WTC11 (cell line): ENCODE data around the gene ZBP1. TPM values are rescaled to one million over a fixed set of nuclear protein-coding genes. Genes with fewer than 3 reads are reported as not detected.

Experiments
- ATAC-seq: fragments of 200-7000 bp; cut with Tn5 transposase; 2 replicates; pipeline ENCODE4 v1.10.0; 2021; ENCODE audit warnings: mild to moderate bottlenecking, moderate library complexity
- CTCF ChIA-PET: fragments of 300-600 bp; sonication (Branson Sonifier 250); formaldehyde crosslinking; loops from one replicate; lab custom pipeline; 2021; ENCODE audit warnings: antibody characterized with exemption; lab: Charles Lee
- POLR2A ChIA-PET: fragments of 350-600 bp; sonication (Branson Sonifier 250); formaldehyde crosslinking; loops from one replicate; lab custom pipeline; 2021; ENCODE audit warnings: antibody characterized with exemption; lab: Charles Lee
- DNase-seq: peaks from one replicate; pipeline ENCODE4 v3.0.0; 2021; ENCODE audit warnings: low spot score
- H3K27ac Mint-ChIP-seq: 2 replicates; pipeline ENCODE4 v1.8.0; 2021; ENCODE audit warnings: mixed read lengths
- H3K27me3 Mint-ChIP-seq: 2 replicates; pipeline ENCODE4 v1.8.0; 2021; ENCODE audit warnings: low read depth, mild to moderate bottlenecking, moderate library complexity, mixed read lengths
- H3K36me3 Mint-ChIP-seq: 2 replicates; pipeline ENCODE4 v1.8.0; 2021; ENCODE audit warnings: mixed read lengths
- H3K4me1 Mint-ChIP-seq: 2 replicates; pipeline ENCODE4 v1.8.0; 2022; ENCODE audit warnings: mixed read lengths
- H3K4me3 Mint-ChIP-seq: 2 replicates; pipeline ENCODE4 v1.8.0; 2021; ENCODE audit warnings: mild to moderate bottlenecking, moderate library complexity, mixed read lengths
- H3K9me3 Mint-ChIP-seq: 2 replicates; pipeline ENCODE4 v1.8.0; 2021; ENCODE audit warnings: mixed read lengths
- AR ChIP-seq: fragments of 250-450 bp; sonication (Bioruptor Pico); IDR thresholded peaks from 2 replicates; pipeline ENCODE4 v1.9.0; 2021; ENCODE audit warnings: mild to moderate bottlenecking
- CREM ChIP-seq: sonication (generic); formaldehyde crosslinking; IDR thresholded peaks from 2 replicates; pipeline ENCODE4 v1.8.1; 2022; ENCODE audit warnings: mild to moderate bottlenecking, missing genetic modification reagents, moderate library complexity
- E2F1 ChIP-seq: sonication (generic); formaldehyde crosslinking; IDR thresholded peaks from 2 replicates; pipeline ENCODE4 v1.8.0; 2022; ENCODE audit warnings: mild to moderate bottlenecking, missing genetic modification reagents
- GTF2I ChIP-seq: fragments of 250-450 bp; sonication (Bioruptor Pico); conservative IDR thresholded peaks from 2 replicates; pipeline ENCODE4 v1.4.0; 2021; ENCODE audit warnings: mild to moderate bottlenecking
- HMGA2 ChIP-seq: fragments of 250-450 bp; sonication (Bioruptor Pico); IDR thresholded peaks from 2 replicates; pipeline ENCODE4 v1.4.0; 2021; ENCODE audit warnings: mild to moderate bottlenecking, moderate library complexity
- KAT7 ChIP-seq: sonication (generic); formaldehyde crosslinking; IDR thresholded peaks from 2 replicates; pipeline ENCODE4 v1.8.1; 2023; ENCODE audit warnings: missing genetic modification reagents, mild to moderate bottlenecking, borderline replicate concordance
- MXD4 ChIP-seq: fragments of 250-450 bp; sonication (Bioruptor Pico); IDR thresholded peaks from 2 replicates; pipeline ENCODE4 v1.8.0; 2021; ENCODE audit warnings: mild to moderate bottlenecking, moderate library complexity, borderline replicate concordance
- MYBL2 ChIP-seq: sonication (generic); formaldehyde crosslinking; IDR thresholded peaks from 2 replicates; pipeline ENCODE4 v1.8.1; 2023; ENCODE audit warnings: mild to moderate bottlenecking, moderate library complexity, missing genetic modification reagents
- NFE2L1 ChIP-seq: sonication (generic); formaldehyde crosslinking; IDR thresholded peaks from 2 replicates; pipeline ENCODE4 v1.8.1; 2023; ENCODE audit warnings: missing genetic modification reagents
- NFYB ChIP-seq: sonication (generic); formaldehyde crosslinking; conservative IDR thresholded peaks from 2 replicates; pipeline ENCODE4 v1.8.0; 2022; ENCODE audit warnings: low read depth, missing genetic modification reagents
- OVOL2 ChIP-seq: fragments of 250-450 bp; sonication (Bioruptor Pico); IDR thresholded peaks from 2 replicates; pipeline ENCODE4 v1.9.0; 2021; ENCODE audit warnings: mild to moderate bottlenecking, borderline replicate concordance
- PRRX2 ChIP-seq: fragments of 250-450 bp; sonication (Bioruptor Pico); IDR thresholded peaks from 2 replicates; pipeline ENCODE4 v1.8.0; 2021; ENCODE audit warnings: mild to moderate bottlenecking
- ZNF121 ChIP-seq: sonication (generic); formaldehyde crosslinking; IDR thresholded peaks from 2 replicates; pipeline ENCODE4 v1.8.0; 2023; ENCODE audit warnings: missing genetic modification reagents
- ZNF219 ChIP-seq: sonication (generic); formaldehyde crosslinking; IDR thresholded peaks from 2 replicates; pipeline ENCODE4 v1.8.0; 2023; ENCODE audit warnings: missing genetic modification reagents, mild to moderate bottlenecking, borderline replicate concordance
- ZNF263 ChIP-seq: sonication (generic); formaldehyde crosslinking; IDR thresholded peaks from 2 replicates; pipeline ENCODE4 v1.8.1; 2022; ENCODE audit warnings: low read depth, mild to moderate bottlenecking, moderate library complexity, missing genetic modification reagents
- ZNF416 ChIP-seq: fragments of 250-450 bp; sonication (Bioruptor Pico); IDR thresholded peaks from 2 replicates; pipeline ENCODE4 v1.9.0; 2021; ENCODE audit warnings: mild to moderate bottlenecking, inconsistent platforms
- ZNF423 ChIP-seq: fragments of 250-450 bp; sonication (Bioruptor Pico); IDR thresholded peaks from 2 replicates; pipeline ENCODE4 v2.1.2; 2022; ENCODE audit warnings: mild to moderate bottlenecking, moderate library complexity
- total RNA-seq: library from RNA; stranded (reverse); gene quantifications from 3 replicates; pipeline ENCODE4 v1.2.3, GENCODE V29; 2021
- TF ChIP-seq, protein P1 (sequence below): sonication (generic); formaldehyde crosslinking; IDR thresholded peaks from 2 replicates; pipeline ENCODE4 v1.8.1; 2023; ENCODE audit warnings: mild to moderate bottlenecking, moderate library complexity, missing genetic modification reagents
- TF ChIP-seq, protein P2 (sequence below): fragments of 250-450 bp; sonication (Bioruptor Pico); IDR thresholded peaks from 2 replicates; pipeline ENCODE4 v1.9.0; 2021; ENCODE audit warnings: moderate library complexity, mild to moderate bottlenecking, inconsistent platforms, borderline replicate concordance

Gene ZBP1
- total RNA-seq, 1 experiment from 2014 or later = not detected

- no peak for TF ChIP-seq AR (CRISPR knock-in tag)
- TF ChIP-seq HMGA2 = no peak
- TF ChIP-seq ZNF416 = no peak
- TF ChIP-seq ZNF121 = no peak
- no peak for TF ChIP-seq CREM (CRISPR knock-in tag)
- TF ChIP-seq KAT7 (CRISPR knock-in tag) = no peak
- TF ChIP-seq, protein P1, sequence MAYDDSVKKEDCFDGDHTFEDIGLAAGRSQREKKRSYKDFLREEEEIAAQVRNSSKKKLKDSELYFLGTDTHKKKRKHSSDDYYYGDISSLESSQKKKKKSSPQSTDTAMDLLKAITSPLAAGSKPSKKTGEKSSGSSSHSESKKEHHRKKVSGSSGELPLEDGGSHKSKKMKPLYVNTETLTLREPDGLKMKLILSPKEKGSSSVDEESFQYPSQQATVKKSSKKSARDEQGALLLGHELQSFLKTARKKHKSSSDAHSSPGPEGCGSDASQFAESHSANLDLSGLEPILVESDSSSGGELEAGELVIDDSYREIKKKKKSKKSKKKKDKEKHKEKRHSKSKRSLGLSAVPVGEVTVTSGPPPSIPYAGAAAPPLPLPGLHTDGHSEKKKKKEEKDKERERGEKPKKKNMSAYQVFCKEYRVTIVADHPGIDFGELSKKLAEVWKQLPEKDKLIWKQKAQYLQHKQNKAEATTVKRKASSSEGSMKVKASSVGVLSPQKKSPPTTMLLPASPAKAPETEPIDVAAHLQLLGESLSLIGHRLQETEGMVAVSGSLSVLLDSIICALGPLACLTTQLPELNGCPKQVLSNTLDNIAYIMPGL (CRISPR knock-in tag) = 0 out of 2 replicates have a peak, but pooled peaks have one; percentile 27
- no peak for TF ChIP-seq MYBL2 (CRISPR knock-in tag)
- no peak for TF ChIP-seq ZNF219
- no peak for TF ChIP-seq ZNF263 (CRISPR knock-in tag)
- TF ChIP-seq NFYB (CRISPR knock-in tag) = no peak
- TF ChIP-seq MXD4 = no peak
- TF ChIP-seq, protein P2, sequence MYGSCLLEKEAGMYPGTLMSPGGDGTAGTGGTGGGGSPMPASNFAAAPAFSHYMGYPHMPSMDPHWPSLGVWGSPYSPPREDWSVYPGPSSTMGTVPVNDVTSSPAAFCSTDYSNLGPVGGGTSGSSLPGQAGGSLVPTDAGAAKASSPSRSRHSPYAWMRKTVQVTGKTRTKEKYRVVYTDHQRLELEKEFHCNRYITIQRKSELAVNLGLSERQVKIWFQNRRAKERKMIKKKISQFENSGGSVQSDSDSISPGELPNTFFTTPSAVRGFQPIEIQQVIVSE (CRISPR knock-in tag) = no peak
- TF ChIP-seq ZNF423 = peak; percentile 94
- no peak for TF ChIP-seq E2F1 (CRISPR knock-in tag)
- TF ChIP-seq GTF2I (CRISPR knock-in tag) = no peak
- TF ChIP-seq NFE2L1 = no peak
- no peak for TF ChIP-seq OVOL2
- TF ChIP-seq PRRX2 (CRISPR knock-in tag) = no peak
Observed at GRCh38 chr20:57596998-57597939, 23.0 kb downstream of the ZBP1 start (continued).

DNA sequence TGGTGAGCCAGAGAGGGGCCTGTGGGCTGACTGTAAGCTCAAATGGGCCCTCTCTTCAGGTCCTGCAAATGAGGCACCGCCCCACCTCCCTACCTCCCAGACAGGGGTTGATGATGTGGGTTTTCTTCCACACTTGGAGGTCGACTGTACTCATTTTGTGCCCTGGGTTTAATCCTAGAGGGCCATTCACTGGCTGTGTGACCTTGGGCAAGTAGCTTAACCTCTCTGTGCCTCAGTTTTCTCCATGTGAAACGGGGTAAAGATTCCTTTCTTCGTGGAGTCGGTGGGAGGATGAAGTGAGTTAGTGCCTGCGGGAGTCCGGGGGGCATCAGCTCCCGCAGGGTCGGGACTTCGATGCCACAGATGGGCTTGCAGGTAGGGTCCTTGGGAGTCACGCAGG lies 23.9 kb downstream of the ZBP1 start:
- Mint-ChIP-seq H3K27me3 (no peaks in the 10 kb centered on the region), H3K27ac (no peak overlapping the region), H3K9me3 (no peaks in the 10 kb centered on the region), H3K36me3 (no peaks in the 10 kb centered on the region), H3K4me3 (no peak overlapping the region), H3K4me1 (peaks cover 14% of the 10 kb centered on the region)
- ChIA-PET CTCF (interaction anchor here (0.6 to 5.5 kb wide), 11 partner anchors 15 to 612 kb away, joined by 3 to 53 read pairs (median 3); no protein-coding TSS in a partner anchor), POLR2A (interaction anchor here (1.5 kb wide), 1 partner anchor 16 kb away, joined by 3 read pairs; no protein-coding TSS in a partner anchor)
- DNase-seq = no peak
- no peak for ATAC-seq
- TF ChIP-seq GTF2I (CRISPR knock-in tag) (no peak), ZNF121 (0 out of 2 replicates have a peak, but pooled peaks have one; percentile 16)
